Activated CD4-positive, alpha-beta memory T cell treated with anti-CD3 and anti-CD28 coated beads for 36 hours (primary cell): Measurements from ENCODE around the gene BICRA. TPM values are rescaled to one million over a fixed set of nuclear protein-coding genes. Genes with fewer than 3 reads are reported as not detected.
A peak's percentile ranks its signal among the peaks of the same experiment; 100 is the strongest.

Source experiments
- CTCF ChIA-PET: fragments of 350-600 bp; sonication (Branson Sonifier 250); formaldehyde crosslinking; loops from one replicate; lab custom pipeline; 2021; ENCODE audit warnings: antibody characterized with exemption, inconsistent platforms; lab: Charles Lee
- POLR2A ChIA-PET: fragments of 350-600 bp; sonication (Branson Sonifier 250); formaldehyde crosslinking; loops from one replicate; lab custom pipeline; 2021; ENCODE audit warnings: antibody characterized with exemption; lab: Charles Lee
- DNase-seq: peaks from one replicate; pipeline ENCODE4 v3.0.0-alpha.2; 2020
- H3K27ac Mint-ChIP-seq: one replicate; pipeline ENCODE4 v1.8.0; 2021; ENCODE audit warnings: mixed read lengths
- H3K27me3 Mint-ChIP-seq: one replicate; pipeline ENCODE4 v1.8.0; 2021; ENCODE audit warnings: mixed read lengths
- H3K36me3 Mint-ChIP-seq: one replicate; pipeline ENCODE4 v1.8.0; 2021; ENCODE audit warnings: mixed read lengths
- H3K4me1 Mint-ChIP-seq: one replicate; pipeline ENCODE4 v1.8.0; 2021; ENCODE audit warnings: low read depth, mixed read lengths
- H3K4me3 Mint-ChIP-seq: one replicate; pipeline ENCODE4 v1.8.0; 2021; ENCODE audit warnings: mild to moderate bottlenecking, mixed read lengths
- H3K9me3 Mint-ChIP-seq: one replicate; pipeline ENCODE4 v1.8.0; 2021; ENCODE audit warnings: mixed read lengths
- intact Hi-C: fragments of 100-400 bp; cut with micrococcal nuclease; formaldehyde crosslinking; loops from one replicate; pipeline ENCODE4 v1.15.1; 2023
- total RNA-seq, 2 experiments: library from RNA; stranded (reverse); gene quantifications; one replicate each; pipeline ENCODE4 v1.2.3, GENCODE V29; 2021

The BICRA gene
- total RNA-seq, 2 experiments from 2014 or later: 11.9 to 14.0 TPM

GRCh38 chr19:47699360-47699917, 90.5 kb downstream of the BICRA start:
- Mint-ChIP-seq H3K4me1 (no peaks in the 10 kb centered on the region), H3K27ac (no peak overlapping the region), H3K36me3 (peaks cover 10% of the 10 kb centered on the region), H3K27me3 (no peaks in the 10 kb centered on the region), H3K4me3 (no peak overlapping the region), H3K9me3 (no peaks in the 10 kb centered on the region)
- CTCF ChIA-PET: interaction anchor here (0.5 to 6.9 kb wide), 26 partner anchors 8 to 271 kb away, joined by 3 to 83 read pairs (median 4); partner anchors contain the start of genes EHD2 and NAPA
- peak; percentile 73 for DNase-seq
- intact Hi-C loops: loop anchor here (2.0 to 10.0 kb wide), 2 partner anchors 185 to 263 kb away; partner anchors contain the start of gene NAPA
- POLR2A ChIA-PET: no interaction called here

DNA sequence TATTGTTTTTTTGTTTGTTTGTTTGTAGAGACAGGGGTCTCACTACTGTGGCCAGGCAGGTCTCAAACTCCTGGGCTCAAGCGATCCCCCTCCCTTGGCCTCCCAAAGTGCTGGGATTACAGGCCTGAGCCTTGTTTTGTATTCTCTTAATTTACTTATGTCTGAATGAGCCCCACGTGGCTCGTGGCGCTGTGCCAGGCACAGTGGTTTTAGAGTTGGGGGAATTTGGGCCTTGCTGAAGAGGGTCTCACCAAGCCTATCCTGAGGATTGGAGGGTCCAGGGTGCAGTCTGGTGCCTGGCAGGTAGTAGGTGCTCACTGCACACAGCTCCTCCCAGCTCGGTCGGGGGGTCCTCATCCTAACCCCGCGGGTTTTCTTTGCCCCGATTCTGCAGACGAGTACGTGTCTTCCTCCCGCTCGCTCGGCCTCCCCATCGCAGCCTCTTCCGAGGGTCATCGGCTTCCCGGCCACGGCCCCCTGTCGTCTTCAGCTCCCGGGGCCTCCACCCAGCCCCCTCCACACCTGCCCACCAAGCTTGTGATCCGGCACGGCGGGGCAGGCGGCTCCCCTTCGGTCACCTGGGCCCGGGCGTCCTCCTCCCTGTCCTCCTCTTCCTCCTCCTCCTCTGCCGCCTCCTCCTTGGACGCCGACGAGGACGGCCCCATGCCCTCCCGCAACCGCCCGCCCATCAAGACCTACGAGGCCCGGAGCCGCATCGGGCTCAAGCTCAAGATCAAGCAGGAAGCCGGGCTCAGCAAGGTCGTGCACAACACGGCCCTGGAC, 92.2 kb downstream of the BICRA start:
- no peak overlapping the region for H3K27ac Mint-ChIP-seq
- no peaks in the 10 kb centered on the region for H3K4me1 Mint-ChIP-seq
- DNase-seq: no peak
- ChIA-PET POLR2A (no interaction called here), CTCF (interaction anchor here (5.4 to 6.9 kb wide), 2 partner anchors 12 to 265 kb away, joined by 26 to 83 read pairs; partner anchors contain the start of gene EHD2)
- H3K9me3 Mint-ChIP-seq: no peaks in the 10 kb centered on the region
- no peak overlapping the region for H3K4me3 Mint-ChIP-seq
- intact Hi-C loops: no loop called here
- no peaks in the 10 kb centered on the region for H3K27me3 Mint-ChIP-seq
- peaks cover 10% of the 10 kb centered on the region for H3K36me3 Mint-ChIP-seq

- intact Hi-C loops: no loop called here
- Mint-ChIP-seq H3K4me1 (no peaks in the 10 kb centered on the region), H3K27me3 (no peaks in the 10 kb centered on the region), H3K9me3 (no peaks in the 10 kb centered on the region), H3K27ac (no peak overlapping the region), H3K4me3 (no peak overlapping the region), H3K36me3 (peaks cover 10% of the 10 kb centered on the region)
- POLR2A ChIA-PET: no interaction called here
- no peak for DNase-seq
- CTCF ChIA-PET: interaction anchor here (5.4 to 6.9 kb wide), 2 partner anchors 11 to 266 kb away, joined by 26 to 83 read pairs; partner anchors contain the start of gene EHD2
These were observed 93.0 kb downstream of the BICRA start for GRCh38 chr19:47701717-47702552.

DNA sequence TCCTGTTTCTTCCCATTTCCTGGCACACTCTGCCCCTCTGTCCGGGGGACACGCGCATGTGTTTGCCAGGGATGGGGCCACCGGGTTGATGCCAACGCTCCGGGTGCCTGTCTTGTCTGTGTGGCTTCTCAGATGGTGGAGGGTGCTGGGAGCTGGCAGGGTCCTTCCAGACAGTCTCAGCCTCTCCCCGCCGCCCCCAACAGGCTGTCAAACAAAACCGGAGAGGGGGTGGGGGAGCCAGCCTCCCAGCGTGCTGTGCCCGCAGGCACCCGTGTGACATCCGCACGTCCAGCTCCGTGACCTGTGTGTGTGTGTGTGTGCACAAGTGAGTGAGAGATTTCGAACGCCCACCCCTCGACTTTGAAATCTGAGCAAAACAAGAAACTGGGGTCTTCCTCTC, 93.7 kb downstream of the BICRA start:
- Mint-ChIP-seq H3K4me1 (no peaks in the 10 kb centered on the region), H3K36me3 (peaks cover 10% of the 10 kb centered on the region), H3K27me3 (no peaks in the 10 kb centered on the region), H3K4me3 (no peak overlapping the region), H3K27ac (no peak overlapping the region), H3K9me3 (no peaks in the 10 kb centered on the region)
- POLR2A ChIA-PET: no interaction called here
- CTCF ChIA-PET: interaction anchor here (1.0 to 13.9 kb wide), 3 partner anchors 10 to 267 kb away, joined by 3 to 193 read pairs (median 13); partner anchors contain the start of gene EHD2
- no peak for DNase-seq
- intact Hi-C loops: no loop called here

- H3K36me3 Mint-ChIP-seq: peaks cover 10% of the 10 kb centered on the region
- intact Hi-C loops: no loop called here
- no peaks in the 10 kb centered on the region for H3K9me3 Mint-ChIP-seq
- H3K27ac Mint-ChIP-seq: no peak overlapping the region
- no peaks in the 10 kb centered on the region for H3K27me3 Mint-ChIP-seq
- no peaks in the 10 kb centered on the region for H3K4me1 Mint-ChIP-seq
- ChIA-PET POLR2A (no interaction called here), CTCF (interaction anchor here (1.0 to 13.9 kb wide), 3 partner anchors 10 to 268 kb away, joined by 3 to 193 read pairs (median 13); partner anchors contain the start of gene EHD2)
- DNase-seq: no peak
- H3K4me3 Mint-ChIP-seq: no peak overlapping the region
These were observed 94.4 kb downstream of the BICRA start for GRCh38 chr19:47703301-47703700.

- Mint-ChIP-seq H3K27me3 (no peaks in the 10 kb centered on the region), H3K9me3 (no peaks in the 10 kb centered on the region), H3K27ac (no peak overlapping the region), H3K4me3 (no peak overlapping the region), H3K4me1 (no peaks in the 10 kb centered on the region), H3K36me3 (peaks cover 10% of the 10 kb centered on the region)
- CTCF ChIA-PET: interaction anchor here (1.1 to 13.9 kb wide), 5 partner anchors 9 to 268 kb away, joined by 3 to 193 read pairs (median 4); partner anchors contain the start of genes EHD2 and NAPA
- POLR2A ChIA-PET: no interaction called here
- intact Hi-C loops: no loop called here
- DNase-seq: no peak
These were observed 95.1 kb downstream of the BICRA start for GRCh38 chr19:47704024-47704423.

GRCh38 chr19:47704656-47705055, 95.7 kb downstream of the BICRA start:
- Mint-ChIP-seq H3K27ac (no peak overlapping the region), H3K27me3 (no peaks in the 10 kb centered on the region), H3K9me3 (no peaks in the 10 kb centered on the region), H3K4me3 (no peak overlapping the region), H3K4me1 (no peaks in the 10 kb centered on the region), H3K36me3 (peaks cover 10% of the 10 kb centered on the region)
- CTCF ChIA-PET: interaction anchor here (1.0 to 13.9 kb wide), 6 partner anchors 8 to 269 kb away, joined by 3 to 193 read pairs (median 4); partner anchors contain the start of genes EHD2 and NAPA
- DNase-seq: no peak
- intact Hi-C loops: loop anchor here (5.0 kb wide), 1 partner anchor 407 kb away; no protein-coding TSS in a partner anchor
- POLR2A ChIA-PET: no interaction called here

- POLR2A ChIA-PET: no interaction called here
- CTCF ChIA-PET: interaction anchor here (0.6 to 13.9 kb wide), 26 partner anchors 8 to 415 kb away, joined by 3 to 193 read pairs (median 4); partner anchors contain the start of genes KPTN, NAPA and NOP53
- H3K36me3 Mint-ChIP-seq: peaks cover 6% of the 10 kb centered on the region
- intact Hi-C loops: loop anchor here (1.0 to 5.0 kb wide), 2 partner anchors 271 to 410 kb away; no protein-coding TSS in a partner anchor
- no peak overlapping the region for H3K27ac Mint-ChIP-seq
- H3K27me3 Mint-ChIP-seq: peaks cover 6% of the 10 kb centered on the region
- H3K4me3 Mint-ChIP-seq: no peak overlapping the region
- peak; percentile 88 for DNase-seq
- no peaks in the 10 kb centered on the region for H3K9me3 Mint-ChIP-seq
- H3K4me1 Mint-ChIP-seq: no peaks in the 10 kb centered on the region
These were observed 98.4 kb downstream of the BICRA start for GRCh38 chr19:47707135-47707925.

DNA sequence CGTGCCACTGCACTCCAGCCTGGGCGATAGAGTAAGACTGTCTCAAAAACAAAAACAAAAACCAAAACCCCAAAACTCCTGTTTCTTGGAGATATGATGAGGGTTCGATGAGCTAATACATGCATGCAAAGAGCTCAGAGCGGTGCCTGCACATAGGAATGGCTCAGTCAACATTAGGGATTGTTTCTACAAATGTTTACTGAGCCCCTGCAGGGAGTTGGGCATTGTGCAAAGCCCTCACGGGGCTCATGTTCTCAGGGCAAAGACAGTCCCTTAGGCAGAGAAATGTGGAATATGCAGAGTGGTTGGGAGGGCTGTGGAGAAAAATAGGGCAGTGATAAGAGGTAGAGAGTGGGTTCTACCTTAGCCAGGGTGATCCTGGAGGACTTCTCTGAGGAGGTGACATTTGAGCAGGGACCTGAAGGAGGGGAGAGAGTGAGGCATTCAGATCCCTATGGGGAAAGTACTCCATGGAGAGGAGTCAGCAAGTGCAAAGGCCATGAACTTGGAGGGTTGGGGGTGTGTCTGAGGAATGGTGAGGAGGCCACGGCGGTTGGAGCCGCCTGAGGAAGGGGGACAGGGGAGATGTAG, 102.8 kb downstream of the BICRA start:
- POLR2A ChIA-PET: no interaction called here
- peak overlapping the region; percentile 32 for H3K4me3 Mint-ChIP-seq
- H3K4me1 Mint-ChIP-seq: no peaks in the 10 kb centered on the region
- DNase-seq: no peak
- no peaks in the 10 kb centered on the region for H3K36me3 Mint-ChIP-seq
- H3K9me3 Mint-ChIP-seq: peaks cover 3% of the 10 kb centered on the region
- no peak overlapping the region for H3K27ac Mint-ChIP-seq
- CTCF ChIA-PET: interaction anchor here (1.6 to 13.9 kb wide), 10 partner anchors 8 to 276 kb away, joined by 3 to 193 read pairs (median 11); partner anchors contain the start of genes KPTN, NAPA and NOP53
- H3K27me3 Mint-ChIP-seq: peaks cover 26% of the 10 kb centered on the region
- intact Hi-C loops: no loop called here
